Trophoblast cell (in vitro differentiated cells and primary cell): ENCODE measurements around the gene ARHGAP25.
A peak's percentile ranks its signal among the peaks of the same experiment; 100 is the strongest.

ENCODE experiments used
- DNase-seq, 2 donors: peaks; one replicate each; pipeline ENCODE4 v3.0.0-alpha.2; 2016
- H2AFZ ChIP-seq: 2 replicates; pipeline ENCODE4 v1.6.1; 2013; ENCODE audit warnings: low read length, moderate library complexity, mild to moderate bottlenecking; ENCODE audit not compliant: insufficient read depth, poor library complexity
- H2AK5ac ChIP-seq: 2 replicates; pipeline ENCODE4 v1.6.1; 2013; ENCODE audit warnings: mild to moderate bottlenecking, low read length
- H2BK120ac ChIP-seq: 2 replicates; pipeline ENCODE4 v1.6.1; 2013; ENCODE audit warnings: low read length, mild to moderate bottlenecking, moderate library complexity; ENCODE audit not compliant: insufficient read depth, poor library complexity
- H2BK12ac ChIP-seq: 2 replicates; pipeline ENCODE4 v1.6.1; 2013; ENCODE audit warnings: mild to moderate bottlenecking, low read length, moderate library complexity
- H2BK5ac ChIP-seq: 2 replicates; pipeline ENCODE4 v1.6.1; 2013; ENCODE audit warnings: low read length, low read depth, moderate library complexity, mild to moderate bottlenecking; ENCODE audit not compliant: poor library complexity
- H3K14ac ChIP-seq: 2 replicates; pipeline ENCODE4 v1.6.1; 2013; ENCODE audit warnings: mild to moderate bottlenecking, low read length
- H3K18ac ChIP-seq: 2 replicates; pipeline ENCODE4 v1.6.1; 2013; ENCODE audit warnings: mild to moderate bottlenecking, low read length
- H3K23ac ChIP-seq: 2 replicates; pipeline ENCODE4 v1.6.1; 2013; ENCODE audit warnings: low read length
- H3K27ac ChIP-seq: 2 replicates; pipeline ENCODE4 v1.5.1; 2013; ENCODE audit warnings: low read depth, mild to moderate bottlenecking, inconsistent platforms, low read length, moderate library complexity
- H3K27me3 ChIP-seq: 2 replicates; pipeline ENCODE4 v1.6.1; 2013; ENCODE audit warnings: inconsistent platforms, mild to moderate bottlenecking, low read length, moderate library complexity; ENCODE audit not compliant: insufficient read depth
- H3K36me3 ChIP-seq, 2 experiments: 1 replicate in 1 of 2; 2 replicates in 1 of 2; pipeline ENCODE4 v1.6.1; 2013; ENCODE audit warnings: low read length in 2 of 2, mild to moderate bottlenecking in 2 of 2, moderate library complexity in 1 of 2; ENCODE audit not compliant: insufficient read depth in 2 of 2, control insufficient read depth in 1 of 2
- H3K4ac ChIP-seq: 2 replicates; pipeline ENCODE4 v1.6.1; 2013; ENCODE audit warnings: low read depth, mild to moderate bottlenecking, low read length, moderate library complexity
- H3K4me1 ChIP-seq, 2 experiments: 1 replicate in 1 of 2; 2 replicates in 1 of 2; pipeline ENCODE4 v1.6.1; 2013; ENCODE audit warnings: low read length in 2 of 2, mild to moderate bottlenecking in 2 of 2, moderate library complexity in 1 of 2; ENCODE audit not compliant: insufficient read depth in 2 of 2, control insufficient read depth in 1 of 2
- H3K4me2 ChIP-seq: 2 replicates; pipeline ENCODE4 v1.6.1; 2013; ENCODE audit warnings: inconsistent platforms, mild to moderate bottlenecking, low read length, moderate library complexity
- H3K4me3 ChIP-seq: 2 replicates; pipeline ENCODE4 v1.5.1; 2013; ENCODE audit warnings: mild to moderate bottlenecking, low read depth, low read length, inconsistent platforms
- H3K79me1 ChIP-seq: one replicate; pipeline ENCODE4 v1.6.1; 2013; ENCODE audit warnings: low read length
- H3K79me2 ChIP-seq: 2 replicates; pipeline ENCODE4 v1.6.1; 2013; ENCODE audit warnings: low read length, mild to moderate bottlenecking; ENCODE audit not compliant: control insufficient read depth, insufficient read depth, poor library complexity
- H3K9ac ChIP-seq: 2 replicates; pipeline ENCODE4 v1.6.1; 2013; ENCODE audit warnings: mild to moderate bottlenecking, low read length
- H3K9me3 ChIP-seq: 2 replicates; pipeline ENCODE4 v1.6.1; 2013; ENCODE audit warnings: low read depth, mild to moderate bottlenecking, control low read depth, inconsistent platforms, low read length; ENCODE audit not compliant: insufficient read depth
- H4K12ac ChIP-seq: 2 replicates; pipeline ENCODE4 v1.6.1; 2013; ENCODE audit warnings: low read depth, mild to moderate bottlenecking, low read length, moderate library complexity
- H4K8ac ChIP-seq: 2 replicates; pipeline ENCODE4 v1.6.1; 2013; ENCODE audit warnings: low read depth, mild to moderate bottlenecking, low read length, moderate library complexity
- H4K91ac ChIP-seq: one replicate; pipeline ENCODE4 v1.6.1; 2013; ENCODE audit warnings: low read depth, mild to moderate bottlenecking, low read length, moderate library complexity
- WGBS: extraction: QIAGEN DNeasy Blood & Tissue Kit; methylation state at CpG from one replicate; pipeline ENCODE4 v1.1.7; 2013; ENCODE audit warnings: missing lambda C conversion rate; ENCODE audit not compliant: insufficient read length, insufficient coverage; ENCODE audit errors: extremely low coverage; 5-methylcytosine and 5-hydroxymethylcytosine counted together

ARHGAP25 gene

GRCh38 chr2:68790600-68790999, 56.0 kb downstream of the ARHGAP25 start:
- H3K4me1 ChIP-seq, result peaks cover 3 to 6% of the 10 kb centered on the region in 2 experiments
- H3K4me3 ChIP-seq, result no peak overlapping the region
- H3K23ac ChIP-seq, result no peak overlapping the region
- no peak overlapping the region for H3K4ac ChIP-seq
- H3K9me3 ChIP-seq, result no peaks in the 10 kb centered on the region
- no peaks in the 10 kb centered on the region for H3K79me2 ChIP-seq
- no peaks in the 10 kb centered on the region for H3K79me1 ChIP-seq
- no peak overlapping the region for H2BK12ac ChIP-seq
- H4K91ac ChIP-seq, result no peak overlapping the region
- H3K14ac ChIP-seq, result peak overlapping the region; percentile 31
- no peak overlapping the region for H3K27ac ChIP-seq
- H2BK120ac ChIP-seq, result no peak overlapping the region
- no CpG with 5 or more reads among the region's 7 CpGs for WGBS
- no peak overlapping the region for H2BK5ac ChIP-seq
- no peak overlapping the region for H3K9ac ChIP-seq
- peak; percentile 14 to 66 for DNase-seq
- H3K18ac ChIP-seq, result no peak overlapping the region
- H4K8ac ChIP-seq, result no peak overlapping the region
- no peak overlapping the region for H2AK5ac ChIP-seq
- H2AFZ ChIP-seq, result no peak overlapping the region
- H3K4me2 ChIP-seq, result no peak overlapping the region
- H4K12ac ChIP-seq, result no peak overlapping the region
- no peaks in the 10 kb centered on the region for H3K27me3 ChIP-seq
- H3K36me3 ChIP-seq, result no peaks in the 10 kb centered on the region

DNA sequence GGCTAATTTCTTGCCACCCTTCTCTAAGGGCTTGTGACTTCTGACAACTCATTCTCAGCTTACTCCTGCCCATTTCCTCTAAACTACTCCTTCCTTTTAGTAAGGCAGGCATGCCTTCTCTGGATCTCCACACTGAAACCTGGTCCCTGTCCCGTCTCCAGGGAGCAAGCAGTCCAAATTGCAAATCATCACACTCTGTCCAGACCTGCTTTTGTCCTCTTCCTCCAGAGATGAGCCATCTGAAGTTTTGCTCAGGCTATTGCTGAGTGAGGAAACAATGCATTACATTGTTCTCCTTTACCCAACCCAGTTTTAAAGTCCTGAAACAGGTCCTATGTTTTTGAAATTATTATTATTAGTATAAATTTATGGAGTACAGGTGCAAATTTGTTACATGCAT, 57.3 kb downstream of the ARHGAP25 start:
- Histone ChIP-seq H4K12ac (no peak overlapping the region), H3K4me3 (no peak overlapping the region), H3K18ac (no peak overlapping the region), H3K4me1 (peaks cover 3 to 6% of the 10 kb centered on the region in 2 experiments), H3K9ac (no peak overlapping the region), H3K27me3 (no peaks in the 10 kb centered on the region), H3K4me2 (no peak overlapping the region), H3K79me2 (no peaks in the 10 kb centered on the region), H4K8ac (no peak overlapping the region), H2BK120ac (no peak overlapping the region), H2AFZ (no peak overlapping the region), H3K14ac (no peak overlapping the region), H2BK12ac (no peak overlapping the region), H2BK5ac (no peak overlapping the region), H4K91ac (no peak overlapping the region), H3K23ac (no peak overlapping the region), H3K27ac (no peak overlapping the region), H3K4ac (no peak overlapping the region), H3K36me3 (no peaks in the 10 kb centered on the region), H3K79me1 (no peaks in the 10 kb centered on the region), H2AK5ac (no peak overlapping the region), H3K9me3 (no peaks in the 10 kb centered on the region)
- WGBS, result no CpG with 5 or more reads among the region's 1 CpG
- DNase-seq, result no peak

DNA sequence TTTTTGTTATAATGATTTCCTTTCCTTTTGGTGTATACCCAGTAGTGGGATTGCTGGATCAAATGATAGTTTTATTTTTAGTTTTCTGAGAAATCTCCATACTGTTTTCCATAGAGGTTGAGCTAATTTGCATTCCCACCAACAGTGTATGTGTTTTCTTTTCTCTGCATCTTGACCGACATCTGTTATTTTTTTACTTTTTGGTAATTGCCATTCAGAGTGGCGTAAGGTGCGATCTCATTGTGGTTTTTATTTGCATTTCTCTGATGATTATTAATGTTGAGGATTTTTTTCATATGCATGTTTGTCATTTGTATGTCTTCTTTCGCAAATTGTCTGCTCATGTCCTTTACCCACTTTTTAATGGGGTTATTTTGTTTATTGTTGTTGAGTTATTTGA, 58.1 kb downstream of the ARHGAP25 start:
- no peak overlapping the region for H4K91ac ChIP-seq
- no peak overlapping the region for H3K4ac ChIP-seq
- H2BK5ac ChIP-seq, result no peak overlapping the region
- no peak overlapping the region for H3K23ac ChIP-seq
- H3K4me2 ChIP-seq, result no peak overlapping the region
- H2AK5ac ChIP-seq, result no peak overlapping the region
- H2BK120ac ChIP-seq, result no peak overlapping the region
- H2BK12ac ChIP-seq, result no peak overlapping the region
- H3K79me1 ChIP-seq, result no peaks in the 10 kb centered on the region
- H3K18ac ChIP-seq, result no peak overlapping the region
- no peak overlapping the region for H3K27ac ChIP-seq
- H4K8ac ChIP-seq, result no peak overlapping the region
- DNase-seq, result no peak
- H3K79me2 ChIP-seq, result no peaks in the 10 kb centered on the region
- WGBS, result no CpG with 5 or more reads among the region's 4 CpGs
- no peak overlapping the region for H4K12ac ChIP-seq
- no peaks in the 10 kb centered on the region for H3K27me3 ChIP-seq
- no peak overlapping the region for H3K14ac ChIP-seq
- H3K36me3 ChIP-seq, result no peaks in the 10 kb centered on the region
- H3K4me3 ChIP-seq, result no peak overlapping the region
- peaks cover 3 to 6% of the 10 kb centered on the region in 2 experiments for H3K4me1 ChIP-seq
- H3K9ac ChIP-seq, result no peak overlapping the region
- no peaks in the 10 kb centered on the region for H3K9me3 ChIP-seq
- no peak overlapping the region for H2AFZ ChIP-seq

- peaks cover 2% of the 10 kb centered on the region for H3K79me1 ChIP-seq
- H3K18ac ChIP-seq, result no peak overlapping the region
- H3K4me2 ChIP-seq, result no peak overlapping the region
- no peak overlapping the region for H3K27ac ChIP-seq
- WGBS, result no CpG with 5 or more reads among the region's 3 CpGs
- H2AK5ac ChIP-seq, result no peak overlapping the region
- no peak overlapping the region for H3K4ac ChIP-seq
- H3K27me3 ChIP-seq, result no peaks in the 10 kb centered on the region
- H2BK12ac ChIP-seq, result no peak overlapping the region
- H4K91ac ChIP-seq, result no peak overlapping the region
- no peak overlapping the region for H3K9ac ChIP-seq
- H3K36me3 ChIP-seq, result no peaks in the 10 kb centered on the region
- peaks cover 7 to 20% of the 10 kb centered on the region in 2 experiments for H3K4me1 ChIP-seq
- no peak overlapping the region for H3K14ac ChIP-seq
- no peak overlapping the region for H2AFZ ChIP-seq
- H3K4me3 ChIP-seq, result no peak overlapping the region
- H3K79me2 ChIP-seq, result no peaks in the 10 kb centered on the region
- H4K8ac ChIP-seq, result no peak overlapping the region
- no peaks in the 10 kb centered on the region for H3K9me3 ChIP-seq
- H2BK5ac ChIP-seq, result no peak overlapping the region
- no peak for DNase-seq
- no peak overlapping the region for H3K23ac ChIP-seq
- no peak overlapping the region for H2BK120ac ChIP-seq
- no peak overlapping the region for H4K12ac ChIP-seq
These were observed 61.8 kb downstream of the ARHGAP25 start for GRCh38 chr2:68796295-68796905.
